Measurements from ENCODE around the gene UPK3A. TPM values are rescaled to one million over a fixed set of nuclear protein-coding genes. Genes with fewer than 3 reads are reported as not detected.
"Not testable (repeated sequence)": the region's sequence is repeated elsewhere in the genome, so short reads cannot be mapped to it uniquely, and the experiment has no call there.

The UPK3A gene
- total RNA-seq, 1 donor, result not detected

- H3K4me3 ChIP-seq (ENCODE audit: low read depth, low read length), result no peak overlapping the region
- no peak for TF ChIP-seq CTCF (IDR thresholded peaks at IDR 0.05; ENCODE audit: insufficient read depth, low read depth, low read length)
- no peak for DNase-seq (ENCODE audit: low read depth)
These were observed 11.2 kb upstream of the UPK3A start for GRCh38 chr22:45273452-45274075.

DNA sequence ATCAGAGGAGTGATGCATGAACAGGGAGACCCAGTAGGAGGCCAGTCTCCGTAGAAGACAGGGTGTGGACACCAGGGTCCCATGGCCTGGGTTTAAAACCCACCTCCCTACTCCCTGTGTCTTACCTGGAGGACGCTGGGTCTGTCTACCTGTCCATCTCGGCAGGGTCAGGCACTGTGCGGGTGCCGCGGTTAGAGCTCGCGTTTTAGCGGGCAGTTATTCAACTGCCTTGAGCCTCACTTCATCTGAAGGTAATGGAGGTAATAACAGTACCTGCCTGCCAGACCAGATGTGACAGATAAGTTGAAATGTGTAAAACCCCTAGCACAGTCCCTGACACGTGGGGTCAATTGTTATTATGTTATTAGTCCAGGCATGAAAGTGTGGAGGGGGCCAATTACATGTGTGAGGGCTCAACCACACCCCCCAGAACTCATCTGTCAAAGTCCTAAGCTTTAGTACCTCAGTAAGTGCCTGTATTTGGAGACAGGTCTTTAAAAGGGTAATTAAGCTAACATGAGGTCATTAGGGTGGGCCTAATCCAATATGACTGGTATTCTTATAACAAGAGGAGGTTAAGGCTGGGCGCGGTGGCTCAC is 8.1 kb upstream of the UPK3A start:
- TF ChIP-seq CTCF (IDR thresholded peaks at IDR 0.05; ENCODE audit: insufficient read depth, low read depth, low read length), result no peak
- no peak overlapping the region for H3K4me3 ChIP-seq (ENCODE audit: low read depth, low read length)
- no peak for DNase-seq (ENCODE audit: low read depth)

GRCh38 chr22:45277720-45278119 is 7.0 kb upstream of the UPK3A start:
- H3K4me3 ChIP-seq (ENCODE audit: low read depth, low read length); DNase-seq (ENCODE audit: low read depth): not testable (repeated sequence)

GRCh38 chr22:45278125-45278524 is 6.6 kb upstream of the UPK3A start:
- DNase-seq (ENCODE audit: low read depth), result no peak
- TF ChIP-seq CTCF (IDR thresholded peaks at IDR 0.05; ENCODE audit: insufficient read depth, low read depth, low read length), result no peak
- no peak overlapping the region for H3K4me3 ChIP-seq (ENCODE audit: low read depth, low read length)

- no peak for TF ChIP-seq CTCF (IDR thresholded peaks at IDR 0.05; ENCODE audit: insufficient read depth, low read depth, low read length)
These were observed 4.2 kb upstream of the UPK3A start for GRCh38 chr22:45280587-45280980.

DNA sequence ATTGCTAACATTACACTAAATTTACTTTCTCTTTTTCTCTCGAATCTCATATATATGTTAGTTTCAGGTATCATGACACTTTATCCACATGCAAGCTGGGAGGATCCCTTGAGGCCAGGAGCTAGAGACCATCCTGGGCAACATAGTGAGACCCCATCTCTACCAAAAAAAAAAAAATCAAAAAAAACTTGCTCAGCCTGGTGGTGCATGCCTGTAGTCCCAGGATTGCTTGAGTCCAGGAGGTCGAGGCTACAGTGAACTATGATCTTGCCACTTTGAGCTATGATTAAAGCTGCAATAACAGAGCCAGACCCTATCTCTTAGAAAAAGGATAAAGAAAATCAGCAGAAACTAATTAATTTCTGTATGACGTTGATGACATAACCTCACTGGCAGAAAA is 3.7 kb upstream of the UPK3A start:
- no peak for DNase-seq (ENCODE audit: low read depth)
- no peak for TF ChIP-seq CTCF (IDR thresholded peaks at IDR 0.05; ENCODE audit: insufficient read depth, low read depth, low read length)
- H3K4me3 ChIP-seq (ENCODE audit: low read depth, low read length), result no peak overlapping the region

More at GRCh38 chr22:45280587-45280980, 4.2 kb upstream of the UPK3A start:
- H3K4me3 ChIP-seq (ENCODE audit: low read depth, low read length), result no peak overlapping the region
- no peak for DNase-seq (ENCODE audit: low read depth)

DNA sequence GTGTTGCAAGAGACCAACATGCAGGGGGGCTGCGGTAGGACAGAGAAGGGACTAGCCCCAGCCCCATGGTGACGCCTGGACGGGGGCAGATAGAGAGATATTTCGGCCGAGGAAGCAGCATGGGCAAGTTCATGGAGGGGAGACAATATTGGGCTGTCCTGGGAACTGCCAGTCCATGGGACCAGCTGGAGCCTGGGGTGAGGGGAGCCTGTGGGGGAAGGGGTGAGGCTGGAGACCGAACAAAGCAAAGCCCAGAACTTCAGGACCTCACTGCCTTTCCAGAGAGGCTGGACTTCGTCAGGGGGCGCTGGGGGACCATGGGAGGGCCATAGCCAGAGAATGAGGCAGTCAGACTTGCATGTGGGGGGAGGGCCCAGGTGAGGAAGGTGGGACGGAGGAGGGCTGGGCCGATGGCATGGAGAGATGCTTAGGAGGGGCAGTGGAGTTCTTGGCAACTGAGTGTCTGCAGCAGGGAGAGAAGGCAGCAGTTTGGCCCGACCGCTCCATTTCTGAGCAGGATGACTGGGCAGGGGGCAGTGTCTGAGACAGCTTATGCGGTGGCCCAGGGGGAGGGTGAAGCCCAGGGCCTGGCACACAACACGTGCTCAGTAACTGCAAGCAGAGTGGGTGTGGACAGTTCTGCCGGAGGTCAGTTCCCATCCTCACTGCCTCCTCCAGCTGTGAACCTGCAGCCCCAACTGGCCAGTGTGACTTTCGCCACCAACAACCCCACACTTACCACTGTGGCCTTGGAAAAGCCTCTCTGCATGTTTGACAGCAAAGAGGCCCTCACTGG is 712 bp downstream of the UPK3A start:
- H3K4me3 ChIP-seq (ENCODE audit: low read depth, low read length), result no peak overlapping the region
- TF ChIP-seq CTCF (IDR thresholded peaks at IDR 0.05; ENCODE audit: insufficient read depth, low read depth, low read length), result no peak
- no peak for DNase-seq (ENCODE audit: low read depth)

Measured in fibroblast of villous mesenchyme (primary cell).